ENCODE data around the gene ADAM23.

The ADAM23 gene

GRCh38 chr2:206647985-206648384, 204.7 kb downstream of the ADAM23 start:
- DNase-seq (ENCODE audit: low read depth), result no peak

GRCh38 chr2:206657087-206657486, 213.8 kb downstream of the ADAM23 start:
- no peak for DNase-seq (ENCODE audit: low read depth)

GRCh38 chr2:206665251-206665650, 221.9 kb downstream of the ADAM23 start:
- DNase-seq (ENCODE audit: low read depth), result no peak

Data from EH (cell line).